PFSK-1 (cell line): ENCODE results near the gene CFAP65.

ENCODE experiments used
- POLR2AphosphoS5 ChIP-seq: IDR thresholded peaks from 2 replicates; pipeline ENCODE4 v1.6.1; 2012; ENCODE audit warnings: low read depth, mild to moderate bottlenecking, control low read depth, low read length, moderate library complexity
- REST ChIP-seq, 2 experiments: IDR thresholded peaks; 2 replicates each; pipeline versions ENCODE4 v1.6.1 to v1.8.0; 2011 to 2012; ENCODE audit warnings: low read depth in 2 of 2, low read length in 2 of 2, control low read depth in 1 of 2, inconsistent platforms in 1 of 2, mild to moderate bottlenecking in 1 of 2, moderate library complexity in 1 of 2; ENCODE audit not compliant: insufficient read depth in 1 of 2
- SIN3A ChIP-seq: IDR thresholded peaks from 2 replicates; pipeline ENCODE4 v1.6.1; 2012; ENCODE audit warnings: mild to moderate bottlenecking, low read length, moderate library complexity, borderline replicate concordance; ENCODE audit not compliant: insufficient read depth

GRCh38 chr2:218964041-218964771 lies 77.1 kb downstream of the CFAP65 start:
- TF ChIP-seq POLR2AphosphoS5 (0 out of 2 replicates have a peak, but pooled peaks have one; percentile 17), REST (IDR thresholded peaks at IDR 0.05; ENCODE audit: insufficient read depth in 1 of 2, low read depth in 2 of 2, low read length in 2 of 2) (peak; percentile 49 to 56; a peak in 2 of 4 replicates), SIN3A (no peak)
